Tibial artery (tissue), 4 donors: Measurements from ENCODE around the gene NOG.

Source experiments
- DNase-seq, 2 donors: peaks; one replicate each; pipeline ENCODE4 v3.0.0-alpha.2; 2019
- H3K27ac ChIP-seq, 2 donors: fragments of 200-600 bp; sonication (generic) in 1 of 2; 1 replicate in 1 of 2; 2 replicates in 1 of 2; pipeline ENCODE4 v1.5.1; 2018 to 2019; ENCODE audit warnings: mild to moderate bottlenecking in 1 of 2
- H3K27me3 ChIP-seq, 2 donors: fragments of 200-600 bp; sonication (generic) in 1 of 2; one replicate each; pipeline versions ENCODE4 v1.5.1 to v1.6.0; 2016 to 2019
- H3K36me3 ChIP-seq, 3 donors: fragments of 200-600 bp; sonication (generic) in 2 of 3; one replicate each; pipeline ENCODE4 v1.5.1; 2016 to 2019; ENCODE audit warnings: mild to moderate bottlenecking in 2 of 3
- H3K4me1 ChIP-seq, 4 donors: fragments of 200-600 bp; sonication (generic) in 2 of 4; 1 replicate in 3 of 4; 2 replicates in 1 of 4; pipeline ENCODE4 v1.5.1; 2016 to 2019
- H3K4me3 ChIP-seq, 2 donors: fragments of 200-600 bp; sonication (generic) in 1 of 2; 1 replicate in 1 of 2; 2 replicates in 1 of 2; pipeline ENCODE4 v1.5.1; 2018 to 2019; ENCODE audit warnings: mild to moderate bottlenecking in 2 of 2
- H3K9me3 ChIP-seq, 3 donors: fragments of 200-600 bp; sonication (generic) in 1 of 3; one replicate each; pipeline ENCODE4 v1.5.1; 2016 to 2019
- intact Hi-C: fragments of 100-400 bp; cut with DNase I; formaldehyde crosslinking; loops from one replicate; pipeline ENCODE4 v1.15.0; 2023; ENCODE audit warnings: low total_unique reads
- TF ChIP-seq, protein P1 (sequence below), 2 experiments: fragments of 200-600 bp in 1 of 2; fragments of 450-650 bp in 1 of 2; IDR thresholded peaks; one replicate each; pipeline ENCODE4 v1.5.1; 2017 to 2019; ENCODE audit warnings: antibody characterized with exemption in 2 of 2, mild to moderate bottlenecking in 1 of 2, moderate library complexity in 1 of 2

Gene NOG

DNA sequence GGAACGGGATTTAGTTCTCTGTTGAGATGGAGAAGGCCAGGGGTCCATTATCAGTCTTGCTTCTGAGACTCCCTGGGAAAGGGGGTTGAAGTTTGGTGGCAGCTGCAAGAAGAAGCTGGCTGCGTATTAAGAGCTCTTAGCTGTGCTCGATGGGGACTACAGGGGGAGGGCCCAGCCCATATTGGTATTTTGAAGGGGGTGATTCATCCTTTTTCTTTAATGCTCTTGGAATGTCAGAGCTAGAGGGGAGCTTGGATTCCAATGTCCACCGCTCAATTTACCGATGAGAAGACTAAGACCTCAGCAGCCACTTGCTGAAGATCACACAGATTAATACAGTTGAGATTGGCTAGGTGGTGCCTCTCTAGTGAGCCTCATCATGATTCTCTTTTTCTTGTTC is 5.0 kb downstream of the NOG start:
- Histone ChIP-seq H3K4me3 (no peak overlapping the region), H3K9me3 (no peaks in the 10 kb centered on the region), H3K27me3 (peaks cover 0 to 66% of the 10 kb centered on the region in 2 donors), H3K36me3 (no peaks in the 10 kb centered on the region), H3K27ac (no peak overlapping the region), H3K4me1 (peaks cover 0 to 45% (median 42%) of the 10 kb centered on the region in 4 donors)
- DNase-seq: no peak
- TF ChIP-seq, protein P1, sequence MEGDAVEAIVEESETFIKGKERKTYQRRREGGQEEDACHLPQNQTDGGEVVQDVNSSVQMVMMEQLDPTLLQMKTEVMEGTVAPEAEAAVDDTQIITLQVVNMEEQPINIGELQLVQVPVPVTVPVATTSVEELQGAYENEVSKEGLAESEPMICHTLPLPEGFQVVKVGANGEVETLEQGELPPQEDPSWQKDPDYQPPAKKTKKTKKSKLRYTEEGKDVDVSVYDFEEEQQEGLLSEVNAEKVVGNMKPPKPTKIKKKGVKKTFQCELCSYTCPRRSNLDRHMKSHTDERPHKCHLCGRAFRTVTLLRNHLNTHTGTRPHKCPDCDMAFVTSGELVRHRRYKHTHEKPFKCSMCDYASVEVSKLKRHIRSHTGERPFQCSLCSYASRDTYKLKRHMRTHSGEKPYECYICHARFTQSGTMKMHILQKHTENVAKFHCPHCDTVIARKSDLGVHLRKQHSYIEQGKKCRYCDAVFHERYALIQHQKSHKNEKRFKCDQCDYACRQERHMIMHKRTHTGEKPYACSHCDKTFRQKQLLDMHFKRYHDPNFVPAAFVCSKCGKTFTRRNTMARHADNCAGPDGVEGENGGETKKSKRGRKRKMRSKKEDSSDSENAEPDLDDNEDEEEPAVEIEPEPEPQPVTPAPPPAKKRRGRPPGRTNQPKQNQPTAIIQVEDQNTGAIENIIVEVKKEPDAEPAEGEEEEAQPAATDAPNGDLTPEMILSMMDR (IDR thresholded peaks at IDR 0.05): no peak
- intact Hi-C loops: no loop called here

DNA sequence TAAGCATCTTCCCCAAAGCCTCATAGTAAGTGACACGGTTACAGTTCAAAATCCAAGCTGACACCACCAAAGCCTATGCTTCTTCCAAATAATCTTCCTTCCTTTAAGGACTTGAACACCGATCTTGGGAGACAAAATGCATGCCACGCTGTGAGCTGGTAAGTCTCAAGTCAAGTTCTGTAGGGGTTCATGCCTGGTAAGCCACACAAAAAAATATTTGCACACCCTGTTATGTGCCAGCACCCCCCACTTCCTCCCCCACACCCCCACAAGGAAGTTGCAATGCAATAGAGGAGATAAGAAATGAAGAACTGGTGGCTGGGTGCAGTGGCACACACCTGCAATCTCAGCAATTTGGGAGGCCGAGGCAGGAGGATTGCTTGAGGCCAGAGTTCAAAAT is 5.6 kb downstream of the NOG start:
- H3K4me1 ChIP-seq: peaks cover 0 to 43% (median 38%) of the 10 kb centered on the region in 4 donors
- DNase-seq: no peak
- intact Hi-C loops: no loop called here
- H3K36me3 ChIP-seq: no peaks in the 10 kb centered on the region
- no peak overlapping the region for H3K4me3 ChIP-seq
- H3K27ac ChIP-seq: no peak overlapping the region
- peaks cover 0 to 66% of the 10 kb centered on the region in 2 donors for H3K27me3 ChIP-seq
- TF ChIP-seq, protein P1 (IDR thresholded peaks at IDR 0.05): no peak
- no peaks in the 10 kb centered on the region for H3K9me3 ChIP-seq

DNA sequence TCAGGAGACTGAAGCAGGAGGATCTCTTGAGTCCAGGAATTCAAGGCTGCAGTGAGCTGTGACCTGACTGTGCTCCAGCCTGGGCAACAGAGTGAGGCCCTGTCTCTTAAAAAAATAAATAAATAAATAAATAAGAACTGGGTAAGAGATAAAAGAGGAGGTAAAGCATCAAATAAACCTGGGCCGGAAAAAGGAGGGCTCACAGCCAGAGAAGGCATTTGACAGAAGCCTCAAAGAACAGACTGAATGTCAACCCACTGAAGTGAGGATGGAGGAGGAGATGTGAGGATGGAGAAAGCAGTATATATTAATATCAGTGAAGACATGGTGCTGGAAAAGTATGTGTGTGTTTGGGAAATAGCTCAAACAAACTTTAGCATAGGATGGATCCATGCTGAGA is 6.1 kb downstream of the NOG start:
- intact Hi-C loops: no loop called here
- H3K9me3 ChIP-seq: no peaks in the 10 kb centered on the region
- H3K4me1 ChIP-seq: peaks cover 0 to 38% (median 33%) of the 10 kb centered on the region in 4 donors
- TF ChIP-seq, protein P1 (IDR thresholded peaks at IDR 0.05): no peak
- no peaks in the 10 kb centered on the region for H3K36me3 ChIP-seq
- no peak for DNase-seq
- H3K27ac ChIP-seq: no peak overlapping the region
- H3K4me3 ChIP-seq: no peak overlapping the region
- peaks cover 0 to 66% of the 10 kb centered on the region in 2 donors for H3K27me3 ChIP-seq

DNA sequence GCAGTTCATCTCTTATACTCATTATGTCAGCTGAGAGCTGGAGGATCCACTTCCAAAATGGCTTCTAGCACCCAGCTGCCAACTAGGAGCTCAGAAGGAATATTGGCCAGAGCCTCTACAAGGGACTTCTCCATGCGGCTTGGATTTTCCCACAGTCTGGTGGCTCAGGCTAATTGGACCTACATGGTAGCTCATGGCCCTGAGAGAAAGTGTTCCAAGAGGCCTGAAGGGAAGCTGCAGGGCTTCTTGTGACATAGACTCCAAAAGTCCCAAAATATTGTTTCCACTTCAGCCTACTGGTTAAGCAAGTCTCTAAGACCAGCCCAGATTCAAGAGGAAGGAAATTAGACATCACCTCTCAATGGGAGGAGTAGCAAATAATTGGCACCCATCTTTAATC is 6.8 kb downstream of the NOG start:
- H3K9me3 ChIP-seq: no peaks in the 10 kb centered on the region
- no peaks in the 10 kb centered on the region for H3K36me3 ChIP-seq
- H3K4me1 ChIP-seq: peaks cover 0 to 31% (median 29%) of the 10 kb centered on the region in 4 donors
- no peak overlapping the region for H3K4me3 ChIP-seq
- DNase-seq: no peak
- TF ChIP-seq, protein P1 (IDR thresholded peaks at IDR 0.05): no peak
- peaks cover 0 to 66% of the 10 kb centered on the region in 2 donors for H3K27me3 ChIP-seq
- intact Hi-C loops: no loop called here
- no peak overlapping the region for H3K27ac ChIP-seq

DNA sequence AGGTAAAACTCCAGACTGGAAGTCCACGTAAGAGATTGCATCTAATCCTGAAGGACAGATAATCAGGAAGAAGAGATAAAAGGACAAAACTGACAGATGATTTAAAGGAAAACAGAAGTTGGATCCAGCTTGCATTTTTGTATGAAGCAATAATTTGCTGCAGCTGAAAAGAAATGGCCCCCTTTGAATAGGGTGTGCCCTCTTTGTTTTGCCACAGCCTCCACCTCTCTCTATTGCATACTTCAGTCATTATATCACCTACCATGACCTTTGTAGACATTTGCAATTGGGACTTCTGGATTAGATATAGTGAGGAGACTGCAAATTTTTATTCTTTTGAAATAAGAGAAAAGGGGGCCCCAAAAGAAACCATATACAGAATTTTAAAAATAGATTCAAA is 8.1 kb downstream of the NOG start:
- no peaks in the 10 kb centered on the region for H3K36me3 ChIP-seq
- intact Hi-C loops: no loop called here
- peaks cover 0 to 18% (median 16%) of the 10 kb centered on the region in 4 donors for H3K4me1 ChIP-seq
- no peak overlapping the region for H3K4me3 ChIP-seq
- no peak for DNase-seq
- TF ChIP-seq, protein P1 (IDR thresholded peaks at IDR 0.05): no peak
- no peaks in the 10 kb centered on the region for H3K9me3 ChIP-seq
- peaks cover 0 to 62% of the 10 kb centered on the region in 2 donors for H3K27me3 ChIP-seq
- H3K27ac ChIP-seq: no peak overlapping the region
